H1 (cell line): Measurements from ENCODE around the gene ZNF385C. TPM values are rescaled to one million over a fixed set of nuclear protein-coding genes. Genes with fewer than 3 reads are reported as not detected.

Experiments used
- CTCF ChIA-PET: fragments of 300-600 bp; sonication (Branson Sonifier 250); formaldehyde crosslinking; loops from one replicate; lab custom pipeline; 2021; ENCODE audit not compliant: partially characterized antibody; lab: Charles Lee
- POLR2A ChIA-PET: fragments of 300-600 bp; sonication (Branson Sonifier 250); formaldehyde crosslinking; loops from one replicate; lab custom pipeline; 2021; ENCODE audit warnings: inconsistent platforms; ENCODE audit not compliant: partially characterized antibody; lab: Charles Lee
- DNase-seq, 2 experiments: peaks; one replicate each; pipeline versions ENCODE4 v3.0.0 to v3.0.0-alpha.2; 2010 to 2022; ENCODE audit warnings: low spot score in 2 of 2, low read depth in 1 of 2, mixed read lengths in 1 of 2
- FAIRE-seq: peaks from 2 replicates; lab custom pipeline; 2011; peaks lifted over from hg19 to GRCh38; lab: Jason Lieb, UNC
- H2AFZ ChIP-seq: 2 replicates; pipeline ENCODE4 v1.8.1; 2012; ENCODE audit warnings: low read length, inconsistent platforms
- H2AK5ac ChIP-seq: 2 replicates; pipeline ENCODE4 v1.6.1; 2013; ENCODE audit warnings: low read depth, low read length
- H2BK120ac ChIP-seq: replicated peaks from 2 replicates; pipeline ENCODE3; 2013; ENCODE audit warnings: low read depth, low read length, inconsistent platforms
- H2BK12ac ChIP-seq: 2 replicates; pipeline ENCODE4 v1.6.1; 2013; ENCODE audit warnings: low read depth, low read length
- H2BK15ac ChIP-seq: 2 replicates; pipeline ENCODE4 v1.6.1; 2013; ENCODE audit warnings: low read length
- H2BK20ac ChIP-seq: 2 replicates; pipeline ENCODE4 v1.6.1; 2013; ENCODE audit warnings: low read length
- H2BK5ac ChIP-seq: 2 replicates; pipeline ENCODE4 v1.6.1; 2013; ENCODE audit warnings: low read depth, low read length
- H3K14ac ChIP-seq: 2 replicates; pipeline ENCODE4 v1.6.1; 2013; ENCODE audit warnings: inconsistent platforms; ENCODE audit not compliant: insufficient read length
- H3K18ac ChIP-seq: 2 replicates; pipeline ENCODE4 v1.6.1; 2013; ENCODE audit warnings: low read length; ENCODE audit errors: extremely low read depth
- H3K23ac ChIP-seq: 2 replicates; pipeline ENCODE4 v1.6.1; 2013; ENCODE audit warnings: inconsistent platforms; ENCODE audit not compliant: insufficient read length
- H3K23me2 ChIP-seq: 2 replicates; pipeline ENCODE4 v1.6.1; 2013; ENCODE audit warnings: low read depth, low read length
- H3K27ac ChIP-seq: 2 replicates; pipeline ENCODE4 v1.6.1; 2011; ENCODE audit warnings: low read depth, low read length, inconsistent platforms
- H3K27me3 ChIP-seq, 4 experiments: replicated peaks in 1 of 4; 1 replicate in 1 of 4; 2 replicates in 3 of 4; pipeline versions ENCODE4 v1.6.1 to v1.8.1; 2011 to 2013; ENCODE audit warnings: low read length in 3 of 4, mild to moderate bottlenecking in 3 of 4, inconsistent platforms in 2 of 4, mixed read lengths in 2 of 4, moderate library complexity in 1 of 4; ENCODE audit not compliant: control insufficient read depth in 3 of 4, insufficient read depth in 3 of 4; ENCODE audit errors: extremely low read depth in 1 of 4
- H3K36me3 ChIP-seq, 4 experiments: 2 replicates each; pipeline versions ENCODE4 v1.6.1 to v1.8.1; 2011 to 2013; ENCODE audit warnings: mild to moderate bottlenecking in 4 of 4, low read length in 3 of 4, moderate library complexity in 2 of 4, control low read depth in 1 of 4, inconsistent platforms in 1 of 4; ENCODE audit not compliant: insufficient read depth in 4 of 4, control insufficient read depth in 2 of 4
- H3K4ac ChIP-seq: replicated peaks from 2 replicates; pipeline ENCODE3; 2013; ENCODE audit warnings: low read length, low read depth, mixed read lengths, inconsistent platforms; ENCODE audit not compliant: insufficient read length
- H3K4me1 ChIP-seq, 4 experiments: replicated peaks in 1 of 4; 1 replicate in 1 of 4; 2 replicates in 3 of 4; pipeline versions ENCODE4 v1.6.1 to v1.8.1; 2011 to 2013; ENCODE audit warnings: low read length in 3 of 4, inconsistent platforms in 2 of 4, mixed read lengths in 1 of 4; ENCODE audit not compliant: insufficient read depth in 4 of 4, control insufficient read depth in 3 of 4
- H3K4me2 ChIP-seq, 2 experiments: 2 replicates each; pipeline versions ENCODE4 v1.6.1 to v1.8.1; 2011 to 2013; ENCODE audit warnings: low read depth in 2 of 2, low read length in 2 of 2, control low read depth in 1 of 2, inconsistent platforms in 1 of 2, mild to moderate bottlenecking in 1 of 2; ENCODE audit not compliant: insufficient read depth in 1 of 2
- H3K4me3 ChIP-seq, 4 experiments: fragments of 200-600, 300-600 bp in 1 of 4; sonication (generic), shearing (Covaris generic), sonication (Bioruptor Twin) in 1 of 4; 2 replicates each; pipeline versions ENCODE4 v1.5.1 to v1.8.1; 2011 to 2016; ENCODE audit warnings: low read length in 4 of 4, low read depth in 3 of 4, control low read depth in 2 of 4, inconsistent platforms in 2 of 4, mild to moderate bottlenecking in 2 of 4, mixed read lengths in 1 of 4, moderate library complexity in 1 of 4; ENCODE audit not compliant: insufficient read depth in 2 of 4; ENCODE audit errors: extremely low read depth in 1 of 4
- H3K56ac ChIP-seq: replicated peaks from 2 replicates; pipeline ENCODE3; 2013; ENCODE audit warnings: low read depth, mild to moderate bottlenecking, mixed read lengths, low read length, inconsistent platforms; ENCODE audit not compliant: insufficient read length
- H3K79me1 ChIP-seq: 2 replicates; pipeline ENCODE4 v1.6.1; 2013; ENCODE audit warnings: low read depth, low read length, control low read depth
- H3K79me2 ChIP-seq, 2 experiments: 2 replicates each; pipeline versions ENCODE4 v1.6.1 to v1.8.1; 2012 to 2013; ENCODE audit warnings: low read length in 2 of 2, mild to moderate bottlenecking in 2 of 2, inconsistent platforms in 1 of 2; ENCODE audit not compliant: insufficient read depth in 2 of 2, control insufficient read depth in 1 of 2
- H3K9ac ChIP-seq, 4 experiments: replicated peaks in 1 of 4; 1 replicate in 1 of 4; 2 replicates in 3 of 4; pipeline versions ENCODE4 v1.6.1 to v1.8.1; 2011 to 2013; ENCODE audit warnings: low read depth in 3 of 4, low read length in 3 of 4, control low read depth in 2 of 4, mild to moderate bottlenecking in 2 of 4, moderate library complexity in 2 of 4, inconsistent platforms in 1 of 4; ENCODE audit errors: extremely low read depth in 1 of 4
- H3K9me3 ChIP-seq, 2 experiments: 2 replicates each; pipeline versions ENCODE4 v1.6.1 to v1.8.1; 2012 to 2013; ENCODE audit warnings: mild to moderate bottlenecking in 2 of 2, moderate library complexity in 2 of 2, control low read depth in 1 of 2, inconsistent platforms in 1 of 2, low read depth in 1 of 2, low read length in 1 of 2, mixed read lengths in 1 of 2; ENCODE audit not compliant: insufficient read depth in 2 of 2
- H4K20me1 ChIP-seq, 2 experiments: replicated peaks in 1 of 2; 2 replicates each; pipeline versions ENCODE3 to v1.8.1; 2011 to 2013; ENCODE audit warnings: inconsistent platforms in 2 of 2, low read length in 2 of 2, mild to moderate bottlenecking in 1 of 2; ENCODE audit not compliant: insufficient read depth in 2 of 2, control insufficient read depth in 1 of 2
- H4K5ac ChIP-seq: 2 replicates; pipeline ENCODE4 v1.6.1; 2013; ENCODE audit warnings: low read length, low read depth, mixed read lengths, inconsistent platforms; ENCODE audit not compliant: insufficient read length
- H4K8ac ChIP-seq: 2 replicates; pipeline ENCODE4 v1.8.0; 2013; ENCODE audit warnings: mild to moderate bottlenecking, moderate library complexity, low read length, inconsistent platforms; ENCODE audit not compliant: insufficient read depth; ENCODE audit errors: extremely low read depth
- H4K91ac ChIP-seq: replicated peaks from 2 replicates; pipeline ENCODE3; 2013; ENCODE audit warnings: low read length, mixed read lengths, inconsistent platforms; ENCODE audit not compliant: insufficient read length
- ASH2L ChIP-seq: fragments of 200-600, 300-600 bp; sonication (generic); IDR thresholded peaks from one replicate; pipeline ENCODE4 v1.7.1; 2017; ENCODE audit warnings: low read length
- CBX8 ChIP-seq: fragments of 300-800, 300-1000 bp; sonication (generic); IDR thresholded peaks from 2 replicates; pipeline ENCODE4 v1.7.1; 2016; ENCODE audit warnings: low read depth, low read length, borderline replicate concordance
- EGR1 ChIP-seq: IDR thresholded peaks from 2 replicates; pipeline ENCODE4 v1.6.1; 2011; ENCODE audit warnings: low read depth, low read length, borderline replicate concordance
- KDM4A ChIP-seq: IDR thresholded peaks from one replicate; pipeline ENCODE4 v1.7.1; 2012; ENCODE audit warnings: low read depth, mild to moderate bottlenecking, moderate library complexity, low read length, inconsistent platforms; ENCODE audit not compliant: severe bottlenecking
- KDM5A ChIP-seq: fragments of 200-600 bp; IDR thresholded peaks from 2 replicates; pipeline ENCODE4 v1.7.1; 2012; ENCODE audit warnings: mild to moderate bottlenecking, low read length, inconsistent platforms, mixed read lengths
- MAFK ChIP-seq: IDR thresholded peaks from 2 replicates; pipeline ENCODE4 v1.6.1; 2012; ENCODE audit warnings: low read depth, mild to moderate bottlenecking, improper control_type of control experiment, low read length
- RBBP5 ChIP-seq: IDR thresholded peaks from 2 replicates; pipeline ENCODE4 v1.7.1; 2012; ENCODE audit warnings: low read depth, mild to moderate bottlenecking, inconsistent platforms, low read length, moderate library complexity, borderline replicate concordance
- SP2 ChIP-seq: IDR thresholded peaks from 2 replicates; pipeline ENCODE4 v1.6.1; 2012; ENCODE audit warnings: mild to moderate bottlenecking, low read length, inconsistent platforms
- SP4 ChIP-seq: IDR thresholded peaks from 2 replicates; pipeline ENCODE4 v1.6.1; 2012; ENCODE audit warnings: low read length, inconsistent platforms
- TBP ChIP-seq: IDR thresholded peaks from 2 replicates; pipeline ENCODE4 v1.6.1; 2011; ENCODE audit warnings: low read depth, low read length, improper control_type of control experiment
- USF2 ChIP-seq: IDR thresholded peaks from 2 replicates; pipeline ENCODE4 v1.6.1; 2011; ENCODE audit warnings: low read length, improper control_type of control experiment
- ZNF274 ChIP-seq: IDR thresholded peaks from 2 replicates; pipeline ENCODE4 v1.7.0; 2012; ENCODE audit warnings: low read length, borderline replicate concordance; ENCODE audit errors: extremely low read depth
- WGBS, 2 experiments: shearing (Covaris generic) in 1 of 2; methylation state at CpG; one replicate each; pipeline versions ENCODE4 v1.1.6 to v1.1.7; 2013 to 2015; ENCODE audit warnings: low lambda C conversion rate in 2 of 2, mixed read lengths in 2 of 2, inconsistent platforms in 1 of 2, low coverage in 1 of 2, missing lambda C conversion rate in 1 of 2; ENCODE audit not compliant: insufficient replicate concordance in 2 of 2, insufficient coverage in 1 of 2, insufficient read length in 1 of 2; ENCODE audit errors: extremely low coverage in 1 of 2, missing lambda C conversion rate in 1 of 2; 5-methylcytosine and 5-hydroxymethylcytosine counted together
- polyA plus RNA-seq, 7 experiments: library from polyadenylated mRNA; depleted of rRNA in 3 of 7; stranded (reverse) in 5 of 7; unstranded in 2 of 7; fragments of >200 nt in 5 of 7; fragments of 200-250 nt in 2 of 7; gene quantifications; 1 replicate in 5 of 7; 2 replicates in 1 of 7; 4 replicates in 1 of 7; pipeline versions ENCODE4 v1.2.1 to v1.2.3, GENCODE V29; 2011 to 2013; ENCODE audit warnings: missing spikeins in 2 of 7, mixed read lengths in 2 of 7
- total RNA-seq: library from RNA; stranded (reverse); fragmentation: NEBNext Ultra II Directional; extraction: Animal tissue kit (Norgen Biotek cat#: 25700); gene quantifications from 2 replicates; pipeline ENCODE4 v1.2.1, GENCODE V29; 2021

Gene ZNF385C
- total and polyA plus RNA-seq, 2 of the 8 experiments (the other 6 are each of a cell fraction or from before 2014, with no cell fraction given) = 3.9 to 6.1 TPM

- H2BK5ac ChIP-seq = no peak overlapping the region
- H3K23ac ChIP-seq = no peak overlapping the region
- H3K36me3 ChIP-seq = peaks cover 19 to 69% (median 52%) of the 10 kb centered on the region in 4 experiments
- H2AFZ ChIP-seq = no peak overlapping the region
- no peak overlapping the region for H3K18ac ChIP-seq
- no peak overlapping the region for H2AK5ac ChIP-seq
- ChIA-PET CTCF (interaction anchor here (0.6 to 1.3 kb wide), 3 partner anchors 9 to 114 kb away, joined by 3 to 4 read pairs (median 3); no protein-coding TSS in a partner anchor), POLR2A (no interaction called here)
- no peak overlapping the region for H2BK120ac ChIP-seq
- no peak overlapping the region for H3K27ac ChIP-seq
- no peak overlapping the region for H3K9ac ChIP-seq
- H4K5ac ChIP-seq = no peak overlapping the region
- no peak overlapping the region for H2BK12ac ChIP-seq
- no peak overlapping the region for H4K91ac ChIP-seq
- H3K23me2 ChIP-seq = no peaks in the 10 kb centered on the region
- H3K14ac ChIP-seq = no peak overlapping the region
- H3K4me2 ChIP-seq = no peak overlapping the region
- no peaks in the 10 kb centered on the region for H3K27me3 ChIP-seq
- no peak overlapping the region for H2BK20ac ChIP-seq
- H3K56ac ChIP-seq = no peak overlapping the region
- no peaks in the 10 kb centered on the region; the same call in 1 of the 2 replicates for H3K79me1 ChIP-seq
- DNase-seq = no peak
- no peak overlapping the region for H3K4me3 ChIP-seq
- no peak overlapping the region for H4K8ac ChIP-seq
- no peak overlapping the region for H3K4ac ChIP-seq
- H3K4me1 ChIP-seq = no peaks in the 10 kb centered on the region
- peaks cover 5 to 12% of the 10 kb centered on the region in 2 experiments for H4K20me1 ChIP-seq
- H3K9me3 ChIP-seq = no peaks in the 10 kb centered on the region
- FAIRE-seq = no peak
- peaks cover 19 to 49% of the 10 kb centered on the region in 2 experiments for H3K79me2 ChIP-seq
- H2BK15ac ChIP-seq = no peak overlapping the region
- WGBS, 2 experiments = 97% methylated on average over 3 of the region's 3 CpGs; no CpG with 5 or more reads in 1 of the 2 experiments
- TF ChIP-seq RBBP5 (no peak), KDM5A (no peak), SP2 (no peak), USF2 (no peak), ZNF274 (no peak), EGR1 (no peak), ASH2L (no peak), MAFK (no peak), SP4 (no peak), TBP (no peak), CBX8 (no peak), KDM4A (no peak)
These were observed 97.7 kb downstream of the ZNF385C start for GRCh38 chr17:42000413-42001133.
